H1 (cell line): ENCODE measurements around the gene DRG1. TPM values are rescaled to one million over a fixed set of nuclear protein-coding genes. Genes with fewer than 3 reads are reported as not detected.

Experiments used
- CTCF ChIA-PET: fragments of 300-600 bp; sonication (Branson Sonifier 250); formaldehyde crosslinking; loops from one replicate; lab custom pipeline; 2021; ENCODE audit not compliant: partially characterized antibody; lab: Charles Lee
- POLR2A ChIA-PET: fragments of 300-600 bp; sonication (Branson Sonifier 250); formaldehyde crosslinking; loops from one replicate; lab custom pipeline; 2021; ENCODE audit warnings: inconsistent platforms; ENCODE audit not compliant: partially characterized antibody; lab: Charles Lee
- DNase-seq, 2 experiments: peaks; one replicate each; pipeline versions ENCODE4 v3.0.0 to v3.0.0-alpha.2; 2010 to 2022; ENCODE audit warnings: low spot score in 2 of 2, low read depth in 1 of 2, mixed read lengths in 1 of 2
- FAIRE-seq: peaks from 2 replicates; lab custom pipeline; 2011; peaks lifted over from hg19 to GRCh38; lab: Jason Lieb, UNC
- H2AFZ ChIP-seq: 2 replicates; pipeline ENCODE4 v1.8.1; 2012; ENCODE audit warnings: low read length, inconsistent platforms
- H2AK5ac ChIP-seq: 2 replicates; pipeline ENCODE4 v1.6.1; 2013; ENCODE audit warnings: low read depth, low read length
- H2BK120ac ChIP-seq: replicated peaks from 2 replicates; pipeline ENCODE3; 2013; ENCODE audit warnings: low read depth, low read length, inconsistent platforms
- H2BK12ac ChIP-seq: 2 replicates; pipeline ENCODE4 v1.6.1; 2013; ENCODE audit warnings: low read depth, low read length
- H2BK15ac ChIP-seq: 2 replicates; pipeline ENCODE4 v1.6.1; 2013; ENCODE audit warnings: low read length
- H2BK20ac ChIP-seq: 2 replicates; pipeline ENCODE4 v1.6.1; 2013; ENCODE audit warnings: low read length
- H2BK5ac ChIP-seq: 2 replicates; pipeline ENCODE4 v1.6.1; 2013; ENCODE audit warnings: low read depth, low read length
- H3K14ac ChIP-seq: 2 replicates; pipeline ENCODE4 v1.6.1; 2013; ENCODE audit warnings: inconsistent platforms; ENCODE audit not compliant: insufficient read length
- H3K18ac ChIP-seq: 2 replicates; pipeline ENCODE4 v1.6.1; 2013; ENCODE audit warnings: low read length; ENCODE audit errors: extremely low read depth
- H3K23ac ChIP-seq: 2 replicates; pipeline ENCODE4 v1.6.1; 2013; ENCODE audit warnings: inconsistent platforms; ENCODE audit not compliant: insufficient read length
- H3K23me2 ChIP-seq: 2 replicates; pipeline ENCODE4 v1.6.1; 2013; ENCODE audit warnings: low read depth, low read length
- H3K27ac ChIP-seq: 2 replicates; pipeline ENCODE4 v1.6.1; 2011; ENCODE audit warnings: low read depth, low read length, inconsistent platforms
- H3K27me3 ChIP-seq, 4 experiments: replicated peaks in 1 of 4; 1 replicate in 1 of 4; 2 replicates in 3 of 4; pipeline versions ENCODE4 v1.6.1 to v1.8.1; 2011 to 2013; ENCODE audit warnings: low read length in 3 of 4, mild to moderate bottlenecking in 3 of 4, inconsistent platforms in 2 of 4, mixed read lengths in 2 of 4, moderate library complexity in 1 of 4; ENCODE audit not compliant: control insufficient read depth in 3 of 4, insufficient read depth in 3 of 4; ENCODE audit errors: extremely low read depth in 1 of 4
- H3K36me3 ChIP-seq, 4 experiments: 2 replicates each; pipeline versions ENCODE4 v1.6.1 to v1.8.1; 2011 to 2013; ENCODE audit warnings: mild to moderate bottlenecking in 4 of 4, low read length in 3 of 4, moderate library complexity in 2 of 4, control low read depth in 1 of 4, inconsistent platforms in 1 of 4; ENCODE audit not compliant: insufficient read depth in 4 of 4, control insufficient read depth in 2 of 4
- H3K4ac ChIP-seq: replicated peaks from 2 replicates; pipeline ENCODE3; 2013; ENCODE audit warnings: low read length, low read depth, mixed read lengths, inconsistent platforms; ENCODE audit not compliant: insufficient read length
- H3K4me1 ChIP-seq, 4 experiments: replicated peaks in 1 of 4; 1 replicate in 1 of 4; 2 replicates in 3 of 4; pipeline versions ENCODE4 v1.6.1 to v1.8.1; 2011 to 2013; ENCODE audit warnings: low read length in 3 of 4, inconsistent platforms in 2 of 4, mixed read lengths in 1 of 4; ENCODE audit not compliant: insufficient read depth in 4 of 4, control insufficient read depth in 3 of 4
- H3K4me2 ChIP-seq, 2 experiments: 2 replicates each; pipeline versions ENCODE4 v1.6.1 to v1.8.1; 2011 to 2013; ENCODE audit warnings: low read depth in 2 of 2, low read length in 2 of 2, control low read depth in 1 of 2, inconsistent platforms in 1 of 2, mild to moderate bottlenecking in 1 of 2; ENCODE audit not compliant: insufficient read depth in 1 of 2
- H3K4me3 ChIP-seq, 4 experiments: fragments of 200-600, 300-600 bp in 1 of 4; sonication (generic), shearing (Covaris generic), sonication (Bioruptor Twin) in 1 of 4; 2 replicates each; pipeline versions ENCODE4 v1.5.1 to v1.8.1; 2011 to 2016; ENCODE audit warnings: low read length in 4 of 4, low read depth in 3 of 4, control low read depth in 2 of 4, inconsistent platforms in 2 of 4, mild to moderate bottlenecking in 2 of 4, mixed read lengths in 1 of 4, moderate library complexity in 1 of 4; ENCODE audit not compliant: insufficient read depth in 2 of 4; ENCODE audit errors: extremely low read depth in 1 of 4
- H3K56ac ChIP-seq: replicated peaks from 2 replicates; pipeline ENCODE3; 2013; ENCODE audit warnings: low read depth, mild to moderate bottlenecking, mixed read lengths, low read length, inconsistent platforms; ENCODE audit not compliant: insufficient read length
- H3K79me1 ChIP-seq: 2 replicates; pipeline ENCODE4 v1.6.1; 2013; ENCODE audit warnings: low read depth, low read length, control low read depth
- H3K79me2 ChIP-seq, 2 experiments: 2 replicates each; pipeline versions ENCODE4 v1.6.1 to v1.8.1; 2012 to 2013; ENCODE audit warnings: low read length in 2 of 2, mild to moderate bottlenecking in 2 of 2, inconsistent platforms in 1 of 2; ENCODE audit not compliant: insufficient read depth in 2 of 2, control insufficient read depth in 1 of 2
- H3K9ac ChIP-seq, 4 experiments: replicated peaks in 1 of 4; 1 replicate in 1 of 4; 2 replicates in 3 of 4; pipeline versions ENCODE4 v1.6.1 to v1.8.1; 2011 to 2013; ENCODE audit warnings: low read depth in 3 of 4, low read length in 3 of 4, control low read depth in 2 of 4, mild to moderate bottlenecking in 2 of 4, moderate library complexity in 2 of 4, inconsistent platforms in 1 of 4; ENCODE audit errors: extremely low read depth in 1 of 4
- H3K9me3 ChIP-seq, 2 experiments: 2 replicates each; pipeline versions ENCODE4 v1.6.1 to v1.8.1; 2012 to 2013; ENCODE audit warnings: mild to moderate bottlenecking in 2 of 2, moderate library complexity in 2 of 2, control low read depth in 1 of 2, inconsistent platforms in 1 of 2, low read depth in 1 of 2, low read length in 1 of 2, mixed read lengths in 1 of 2; ENCODE audit not compliant: insufficient read depth in 2 of 2
- H4K20me1 ChIP-seq, 2 experiments: replicated peaks in 1 of 2; 2 replicates each; pipeline versions ENCODE3 to v1.8.1; 2011 to 2013; ENCODE audit warnings: inconsistent platforms in 2 of 2, low read length in 2 of 2, mild to moderate bottlenecking in 1 of 2; ENCODE audit not compliant: insufficient read depth in 2 of 2, control insufficient read depth in 1 of 2
- H4K5ac ChIP-seq: 2 replicates; pipeline ENCODE4 v1.6.1; 2013; ENCODE audit warnings: low read length, low read depth, mixed read lengths, inconsistent platforms; ENCODE audit not compliant: insufficient read length
- H4K8ac ChIP-seq: 2 replicates; pipeline ENCODE4 v1.8.0; 2013; ENCODE audit warnings: mild to moderate bottlenecking, moderate library complexity, low read length, inconsistent platforms; ENCODE audit not compliant: insufficient read depth; ENCODE audit errors: extremely low read depth
- H4K91ac ChIP-seq: replicated peaks from 2 replicates; pipeline ENCODE3; 2013; ENCODE audit warnings: low read length, mixed read lengths, inconsistent platforms; ENCODE audit not compliant: insufficient read length
- BRCA1 ChIP-seq: IDR thresholded peaks from 2 replicates; pipeline ENCODE4 v1.6.1; 2012; ENCODE audit warnings: low read depth, low read length, improper control_type of control experiment
- CEBPB ChIP-seq: IDR thresholded peaks from 2 replicates; pipeline ENCODE4 v1.6.1; 2012; ENCODE audit warnings: low read depth, low read length
- CHD1 ChIP-seq: IDR thresholded peaks from 2 replicates; pipeline ENCODE4 v1.6.1; 2012; ENCODE audit warnings: low read depth, low read length, improper control_type of control experiment
- CHD2 ChIP-seq: IDR thresholded peaks from 2 replicates; pipeline ENCODE4 v1.6.1; 2012; ENCODE audit warnings: low read length, improper control_type of control experiment
- CREB1 ChIP-seq: IDR thresholded peaks from 2 replicates; pipeline ENCODE4 v1.6.1; 2012; ENCODE audit warnings: inconsistent platforms
- KDM4A ChIP-seq: IDR thresholded peaks from one replicate; pipeline ENCODE4 v1.7.1; 2012; ENCODE audit warnings: low read depth, mild to moderate bottlenecking, moderate library complexity, low read length, inconsistent platforms; ENCODE audit not compliant: severe bottlenecking
- POLR2A ChIP-seq, 2 experiments: IDR thresholded peaks; 1 replicate in 1 of 2; 2 replicates in 1 of 2; pipeline ENCODE4 v1.6.1; 2011; ENCODE audit warnings: low read depth in 2 of 2, low read length in 2 of 2, mild to moderate bottlenecking in 2 of 2; ENCODE audit errors: control extremely low read depth in 1 of 2
- POU5F1 ChIP-seq: IDR thresholded peaks from 2 replicates; pipeline ENCODE4 v1.6.1; 2011; ENCODE audit warnings: low read depth, mild to moderate bottlenecking, low read length, moderate library complexity
- RAD21 ChIP-seq, 2 experiments: IDR thresholded peaks in 1 of 2; conservative IDR thresholded peaks in 1 of 2; 2 replicates each; pipeline ENCODE4 v1.6.1; 2011; ENCODE audit warnings: low read depth in 2 of 2, low read length in 2 of 2, improper control_type of control experiment in 1 of 2, inconsistent platforms in 1 of 2, mild to moderate bottlenecking in 1 of 2, moderate library complexity in 1 of 2
- RFX5 ChIP-seq: IDR thresholded peaks from 2 replicates; pipeline ENCODE4 v1.6.1; 2011; ENCODE audit warnings: low read depth, low read length, improper control_type of control experiment, borderline replicate concordance
- SP2 ChIP-seq: IDR thresholded peaks from 2 replicates; pipeline ENCODE4 v1.6.1; 2012; ENCODE audit warnings: mild to moderate bottlenecking, low read length, inconsistent platforms
- TAF7 ChIP-seq: optimal IDR thresholded peaks from 2 replicates; pipeline ENCODE3; 2011; ENCODE audit warnings: low read depth, mild to moderate bottlenecking, inconsistent platforms, low read length, moderate library complexity, borderline replicate concordance
- TCF12 ChIP-seq: IDR thresholded peaks from 2 replicates; pipeline ENCODE4 v1.6.1; 2011; ENCODE audit warnings: low read depth, mild to moderate bottlenecking, low read length
- WGBS, 2 experiments: shearing (Covaris generic) in 1 of 2; methylation state at CpG; one replicate each; pipeline versions ENCODE4 v1.1.6 to v1.1.7; 2013 to 2015; ENCODE audit warnings: low lambda C conversion rate in 2 of 2, mixed read lengths in 2 of 2, inconsistent platforms in 1 of 2, low coverage in 1 of 2, missing lambda C conversion rate in 1 of 2; ENCODE audit not compliant: insufficient replicate concordance in 2 of 2, insufficient coverage in 1 of 2, insufficient read length in 1 of 2; ENCODE audit errors: extremely low coverage in 1 of 2, missing lambda C conversion rate in 1 of 2; 5-methylcytosine and 5-hydroxymethylcytosine counted together
- polyA plus RNA-seq, 7 experiments: library from polyadenylated mRNA; depleted of rRNA in 3 of 7; stranded (reverse) in 5 of 7; unstranded in 2 of 7; fragments of >200 nt in 5 of 7; fragments of 200-250 nt in 2 of 7; gene quantifications; 1 replicate in 5 of 7; 2 replicates in 1 of 7; 4 replicates in 1 of 7; pipeline versions ENCODE4 v1.2.1 to v1.2.3, GENCODE V29; 2011 to 2013; ENCODE audit warnings: missing spikeins in 2 of 7, mixed read lengths in 2 of 7
- total RNA-seq: library from RNA; stranded (reverse); fragmentation: NEBNext Ultra II Directional; extraction: Animal tissue kit (Norgen Biotek cat#: 25700); gene quantifications from 2 replicates; pipeline ENCODE4 v1.2.1, GENCODE V29; 2021
- TF ChIP-seq, protein P1 (sequence below): IDR thresholded peaks from 2 replicates; pipeline ENCODE4 v1.6.1; 2012; ENCODE audit warnings: inconsistent platforms

Gene DRG1
- total and polyA plus RNA-seq, 2 of the 8 experiments (the other 6 are each of a cell fraction or from before 2014, with no cell fraction given): 45.3 to 81.9 TPM

DNA sequence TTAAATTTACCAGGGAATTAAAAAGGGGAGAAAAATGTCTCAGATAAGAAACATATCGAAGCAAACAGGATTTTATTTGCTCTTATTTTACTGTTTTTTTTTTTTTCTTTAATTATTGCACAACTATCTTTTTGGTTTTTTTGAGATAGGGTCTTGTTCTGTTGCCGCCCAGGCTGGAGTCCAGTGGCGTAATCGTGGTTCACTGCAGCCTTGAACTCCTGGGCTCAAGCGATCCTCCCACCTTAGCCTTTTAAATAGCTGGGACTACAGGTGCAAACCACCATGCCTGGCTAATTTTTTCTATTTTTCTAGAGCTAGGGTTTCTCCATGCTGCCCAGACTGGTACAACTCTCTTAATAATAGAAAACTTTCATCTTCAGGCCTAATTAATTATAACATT is 32.5 kb downstream of the DRG1 start:
- no peak overlapping the region for H3K56ac ChIP-seq
- H2BK15ac ChIP-seq: no peak overlapping the region
- ChIA-PET POLR2A (no interaction called here), CTCF (no interaction called here)
- H2BK12ac ChIP-seq: no peak overlapping the region
- no peak overlapping the region for H2BK20ac ChIP-seq
- no peak overlapping the region for H2BK5ac ChIP-seq
- peaks cover 12 to 76% (median 49%) of the 10 kb centered on the region in 4 experiments for H3K36me3 ChIP-seq
- H2BK120ac ChIP-seq: no peak overlapping the region
- H2AFZ ChIP-seq: no peak overlapping the region
- no peak overlapping the region for H4K8ac ChIP-seq
- DNase-seq (no peak), FAIRE-seq (no peak)
- no peak overlapping the region for H3K4me2 ChIP-seq
- 97% methylated on average over 5 of the region's 5 CpGs; no CpG with 5 or more reads in 1 of the 2 experiments for WGBS, 2 experiments
- H3K79me2 ChIP-seq: no peaks in the 10 kb centered on the region
- peaks cover 0 to 4% of the 10 kb centered on the region in 2 experiments for H4K20me1 ChIP-seq
- H4K91ac ChIP-seq: no peak overlapping the region
- H3K27me3 ChIP-seq: no peaks in the 10 kb centered on the region
- H3K14ac ChIP-seq: no peak overlapping the region
- no peaks in the 10 kb centered on the region for H3K79me1 ChIP-seq
- no peaks in the 10 kb centered on the region for H3K9me3 ChIP-seq
- no peaks in the 10 kb centered on the region for H3K4me1 ChIP-seq
- no peaks in the 10 kb centered on the region for H3K23me2 ChIP-seq
- no peak overlapping the region for H3K18ac ChIP-seq
- H4K5ac ChIP-seq: no peak overlapping the region
- H3K27ac ChIP-seq: no peak overlapping the region
- H3K4me3 ChIP-seq: no peak overlapping the region
- no peak overlapping the region for H3K23ac ChIP-seq
- no peak overlapping the region for H3K9ac ChIP-seq
- no peak overlapping the region for H2AK5ac ChIP-seq
- H3K4ac ChIP-seq: no peak overlapping the region
- TF ChIP-seq POLR2A (IDR thresholded peaks at IDR 0.05; ENCODE audit: control extremely low read depth in 1 of 2, low read depth in 2 of 2, low read length in 2 of 2) (no peak), CREB1 (no peak), SP2 (no peak), CEBPB (no peak), KDM4A (no peak), RFX5 (no peak), TAF7 (no peak), CHD1 (no peak), RAD21 (IDR thresholded peaks at IDR 0.05 in 1 of 2, conservative IDR thresholded peaks at IDR 0.05 in 1 of 2; ENCODE audit: low read depth in 2 of 2, low read length in 2 of 2) (no peak), CHD2 (no peak), BRCA1 (no peak), POU5F1 (no peak), TCF12 (no peak)
- TF ChIP-seq, protein P1, sequence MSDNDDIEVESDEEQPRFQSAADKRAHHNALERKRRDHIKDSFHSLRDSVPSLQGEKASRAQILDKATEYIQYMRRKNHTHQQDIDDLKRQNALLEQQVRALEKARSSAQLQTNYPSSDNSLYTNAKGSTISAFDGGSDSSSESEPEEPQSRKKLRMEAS: no peak
